Activated T-helper 1 cell treated with anti-CD3 and anti-CD28 coated beads, Interleukin-12 subunit alpha, Interleukin-12 subunit beta, Interleukin-2, Interleukin-4 antibody, amounts not matched to agents 30 ng/mL and 10 ng/mL and 1 ng/mL, durations not matched to agents 14 hours and 24 hours and 36 hours (primary cell): ENCODE results near the gene TXNDC12. TPM values are rescaled to one million over a fixed set of nuclear protein-coding genes. Genes with fewer than 3 reads are reported as not detected.
"Not testable (repeated sequence)": the region's sequence is repeated elsewhere in the genome, so short reads cannot be mapped to it uniquely, and the experiment has no call there.

Experiments used
- DNase-seq: peaks from one replicate; pipeline ENCODE4 v3.0.0; 2021; ENCODE audit warnings: low spot score
- H3K27ac Mint-ChIP-seq: one replicate; pipeline ENCODE4 v1.8.0; 2021; ENCODE audit warnings: mild to moderate bottlenecking, mixed read lengths
- H3K27me3 Mint-ChIP-seq: one replicate; pipeline ENCODE4 v1.8.0; 2022; ENCODE audit warnings: mild to moderate bottlenecking, moderate library complexity, mixed read lengths; ENCODE audit not compliant: insufficient read depth
- H3K36me3 Mint-ChIP-seq: one replicate; pipeline ENCODE4 v1.8.0; 2021; ENCODE audit warnings: low read depth, mixed read lengths
- H3K4me1 Mint-ChIP-seq: one replicate; pipeline ENCODE4 v1.8.0; 2021; ENCODE audit warnings: low read depth, mixed read lengths
- H3K4me3 Mint-ChIP-seq: one replicate; pipeline ENCODE4 v1.8.0; 2021; ENCODE audit warnings: mild to moderate bottlenecking, moderate library complexity, mixed read lengths
- H3K9me3 Mint-ChIP-seq: one replicate; pipeline ENCODE4 v1.8.0; 2021; ENCODE audit warnings: mixed read lengths
- intact Hi-C: fragments of 100-400 bp; cut with micrococcal nuclease; formaldehyde crosslinking; loops from one replicate; pipeline ENCODE4 v1.15.1; 2024
- total RNA-seq: library from RNA; stranded (reverse); gene quantifications from 2 replicates; pipeline ENCODE4 v1.2.3, GENCODE V29; 2022

Gene TXNDC12
- 46.0 and 46.7 TPM in 2 replicates for total RNA-seq

DNA sequence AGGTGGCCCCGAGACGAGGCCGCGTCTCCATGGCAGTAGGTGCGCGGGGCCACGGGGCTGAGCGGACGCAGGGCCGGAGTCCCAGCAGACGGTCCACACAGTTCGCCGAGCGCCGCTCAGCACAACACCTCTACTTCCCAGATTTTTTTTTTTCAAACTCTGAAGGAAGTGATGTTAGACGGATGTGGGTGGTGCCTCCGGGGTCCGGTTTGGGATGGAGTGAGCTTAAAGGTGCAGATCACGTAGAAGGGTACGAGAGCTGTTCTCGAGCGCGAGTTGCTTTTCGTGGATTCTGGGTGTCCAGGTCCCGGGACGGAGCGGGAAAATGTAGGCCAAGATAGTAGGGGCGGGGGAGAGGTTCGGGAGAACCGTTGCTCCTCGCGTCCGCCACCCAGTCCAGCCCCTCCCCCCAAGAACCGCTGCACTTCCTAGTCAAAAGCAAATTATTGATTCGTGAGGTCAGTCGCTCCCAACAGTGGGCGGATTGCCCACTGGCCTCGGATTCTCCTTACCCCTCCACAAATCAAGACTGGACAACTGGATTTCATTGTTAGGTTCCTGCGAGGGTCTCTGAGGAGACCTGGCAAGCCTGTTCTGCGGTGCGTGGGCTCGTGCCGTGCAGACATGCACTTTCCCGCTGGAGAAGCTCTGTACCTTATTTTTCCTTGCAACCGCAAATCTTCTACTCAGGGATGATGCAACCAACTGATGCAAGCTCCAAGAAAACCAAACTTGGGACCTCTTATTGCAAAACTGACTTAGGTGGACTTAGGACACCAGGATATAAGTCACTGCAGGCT is at the start of gene TXNDC12:
Gene TXNDC12, minus strand, starts transcription at position 126 of the 800 bp plus-strand sequence. Its CDS starts 95 bp downstream, at position 31.
- H3K9me3 Mint-ChIP-seq = no peaks in the 10 kb centered on the region
- peaks cover 71% of the 10 kb centered on the region for H3K4me1 Mint-ChIP-seq
- peaks cover 21% of the 10 kb centered on the region for H3K36me3 Mint-ChIP-seq
- DNase-seq = peak; percentile 76
- peak within 1 kb of the TSS; percentile 100 for H3K4me3 Mint-ChIP-seq
- peak within 1 kb of the TSS; percentile 100 for H3K27ac Mint-ChIP-seq
- intact Hi-C loops = loop anchor here (5.0 to 10.0 kb wide), 7 partner anchors 438 to 1997 kb away; partner anchors contain the start of genes IFT25, LRRC42, MAGOH and OSBPL9
- no peaks in the 10 kb centered on the region for H3K27me3 Mint-ChIP-seq

DNA sequence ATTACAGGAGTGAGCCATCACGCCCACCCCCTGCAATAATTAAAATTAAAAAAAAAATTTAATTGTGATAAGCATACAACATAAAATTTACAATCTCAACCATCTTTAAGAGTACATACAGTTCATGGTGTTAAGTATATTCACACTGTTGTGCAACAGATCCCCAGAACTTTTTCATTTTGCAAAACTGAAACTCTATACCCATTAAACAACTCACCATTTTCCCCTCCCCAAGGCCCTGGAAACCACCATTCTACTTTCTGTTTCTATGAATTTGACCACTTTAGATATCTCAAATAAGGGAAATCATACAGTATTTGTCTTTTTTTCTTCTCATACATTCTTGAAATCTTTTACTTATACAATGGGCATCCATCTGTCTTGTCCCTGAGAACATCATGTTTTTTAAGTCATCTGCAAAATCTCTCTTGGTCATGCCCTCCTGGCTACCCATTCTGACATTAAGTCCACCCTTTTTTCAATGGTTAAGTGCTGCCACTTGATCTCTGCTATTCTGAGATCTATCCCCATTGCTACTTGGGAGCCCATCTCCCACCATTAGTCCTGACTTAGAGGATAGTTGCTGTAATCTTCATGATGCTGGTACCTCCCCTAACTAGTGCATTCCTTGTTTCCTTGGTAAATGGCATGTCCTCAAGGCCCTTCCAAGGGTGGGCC is 47.5 kb upstream of the TXNDC12 start:
- H3K4me3 Mint-ChIP-seq = no peak overlapping the region
- no peak overlapping the region for H3K27ac Mint-ChIP-seq
- H3K4me1 Mint-ChIP-seq = peaks cover 14% of the 10 kb centered on the region
- no peaks in the 10 kb centered on the region for H3K9me3 Mint-ChIP-seq
- intact Hi-C loops = loop anchor here (1.0 kb wide), 1 partner anchor 38 kb away; no protein-coding TSS in a partner anchor
- H3K36me3 Mint-ChIP-seq = no peaks in the 10 kb centered on the region
- peaks cover 5% of the 10 kb centered on the region for H3K27me3 Mint-ChIP-seq
- DNase-seq = no peak

- Mint-ChIP-seq H3K27me3 (peaks cover 5% of the 10 kb centered on the region), H3K36me3 (no peaks in the 10 kb centered on the region), H3K4me1 (peaks cover 12% of the 10 kb centered on the region), H3K27ac (no peak overlapping the region), H3K4me3 (no peak overlapping the region), H3K9me3 (no peaks in the 10 kb centered on the region)
- no peak for DNase-seq
- intact Hi-C loops = no loop called here
Observed at GRCh38 chr1:52098139-52098871, 43.3 kb upstream of the TXNDC12 start.

DNA sequence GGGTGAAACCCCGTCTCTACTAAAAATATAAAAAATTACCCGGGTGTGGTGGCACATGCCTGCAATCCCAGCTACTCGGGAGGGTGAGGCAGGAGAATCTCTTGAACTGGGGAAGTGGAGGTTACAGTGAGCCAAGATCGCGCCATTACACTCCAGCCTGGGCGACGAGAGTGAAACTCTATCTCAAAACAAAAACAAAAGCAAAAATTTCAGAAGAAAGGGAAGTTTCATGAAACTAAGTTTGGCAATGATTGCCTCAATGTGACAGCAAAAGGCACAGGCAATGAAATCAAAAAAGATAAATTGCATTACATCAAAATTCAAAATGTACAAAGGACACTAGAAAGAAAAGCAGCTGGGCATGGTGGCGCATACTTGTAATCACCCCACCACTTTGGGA is 41.2 kb upstream of the TXNDC12 start:
- intact Hi-C loops = no loop called here
- Mint-ChIP-seq H3K27ac (no peak overlapping the region), H3K9me3 (no peaks in the 10 kb centered on the region), H3K4me1 (no peaks in the 10 kb centered on the region), H3K27me3 (peaks cover 5% of the 10 kb centered on the region), H3K36me3 (peaks cover 3% of the 10 kb centered on the region), H3K4me3 (no peak overlapping the region)
- DNase-seq = no peak

- H3K27ac Mint-ChIP-seq, H3K9me3 Mint-ChIP-seq, H3K27me3 Mint-ChIP-seq, H3K4me1 Mint-ChIP-seq, DNase-seq, H3K4me3 Mint-ChIP-seq, intact Hi-C loops: not testable (repeated sequence)
- H3K36me3 Mint-ChIP-seq = peaks cover 11% of the 10 kb centered on the region
Observed at GRCh38 chr1:52094300-52094699, 39.3 kb upstream of the TXNDC12 start.

- DNase-seq, H3K27ac Mint-ChIP-seq, H3K27me3 Mint-ChIP-seq, H3K4me3 Mint-ChIP-seq, H3K4me1 Mint-ChIP-seq, H3K9me3 Mint-ChIP-seq, intact Hi-C loops: not testable (repeated sequence)
- H3K36me3 Mint-ChIP-seq = peaks cover 28% of the 10 kb centered on the region
Observed at GRCh38 chr1:52087892-52088291, 32.9 kb upstream of the TXNDC12 start.

- Mint-ChIP-seq H3K4me1 (no peaks in the 10 kb centered on the region), H3K36me3 (peaks cover 8% of the 10 kb centered on the region), H3K9me3 (no peaks in the 10 kb centered on the region), H3K27me3 (no peaks in the 10 kb centered on the region), H3K27ac (no peak overlapping the region), H3K4me3 (no peak overlapping the region)
- DNase-seq = no peak
- intact Hi-C loops = no loop called here
Observed at GRCh38 chr1:52080014-52080415, 25.0 kb upstream of the TXNDC12 start.

- intact Hi-C loops, H3K9me3 Mint-ChIP-seq, H3K4me3 Mint-ChIP-seq, H3K36me3 Mint-ChIP-seq, DNase-seq, H3K27ac Mint-ChIP-seq, H3K4me1 Mint-ChIP-seq, H3K27me3 Mint-ChIP-seq: not testable (repeated sequence)
Observed at GRCh38 chr1:52077277-52077676, 22.3 kb upstream of the TXNDC12 start.

- H3K36me3 Mint-ChIP-seq = peaks cover 15% of the 10 kb centered on the region
- no peak for DNase-seq
Observed at GRCh38 chr1:52072291-52072690, 17.3 kb upstream of the TXNDC12 start.

GRCh38 chr1:52070704-52071103 is 15.7 kb upstream of the TXNDC12 start:
- no peak overlapping the region for H3K4me3 Mint-ChIP-seq
- intact Hi-C loops = no loop called here
- peaks cover 19% of the 10 kb centered on the region for H3K36me3 Mint-ChIP-seq
- no peaks in the 10 kb centered on the region for H3K27me3 Mint-ChIP-seq
- no peak overlapping the region for H3K27ac Mint-ChIP-seq
- H3K9me3 Mint-ChIP-seq = no peaks in the 10 kb centered on the region
- no peak for DNase-seq
- H3K4me1 Mint-ChIP-seq = peaks cover 5% of the 10 kb centered on the region

More at GRCh38 chr1:52072291-52072690, 17.3 kb upstream of the TXNDC12 start:
- no peak overlapping the region for H3K27ac Mint-ChIP-seq
- intact Hi-C loops = no loop called here
- no peaks in the 10 kb centered on the region for H3K9me3 Mint-ChIP-seq
- no peak overlapping the region for H3K4me3 Mint-ChIP-seq
- H3K4me1 Mint-ChIP-seq = peaks cover 5% of the 10 kb centered on the region
- no peaks in the 10 kb centered on the region for H3K27me3 Mint-ChIP-seq

DNA sequence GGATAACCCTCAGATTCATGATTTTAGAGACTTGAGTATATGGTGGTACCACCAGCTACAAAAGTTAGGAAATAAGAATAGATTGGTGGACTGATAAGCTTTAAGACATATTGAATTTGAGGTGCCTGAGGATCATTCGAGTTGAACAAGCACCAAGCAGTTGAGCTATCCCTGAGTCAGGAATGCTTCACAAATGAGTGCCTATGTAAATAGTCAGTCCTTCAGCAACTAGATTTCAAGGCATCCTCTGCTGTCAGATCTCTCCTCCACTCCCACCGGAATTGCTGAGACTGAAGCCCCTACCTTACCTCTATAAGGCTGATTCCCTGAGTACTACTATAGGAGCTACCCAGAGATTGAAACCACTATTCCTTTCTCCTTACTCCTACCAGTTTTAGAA is 8.2 kb upstream of the TXNDC12 start:
- no peaks in the 10 kb centered on the region for H3K9me3 Mint-ChIP-seq
- peaks cover 31% of the 10 kb centered on the region for H3K4me1 Mint-ChIP-seq
- H3K4me3 Mint-ChIP-seq = no peak overlapping the region
- H3K27me3 Mint-ChIP-seq = no peaks in the 10 kb centered on the region
- no peak for DNase-seq
- H3K36me3 Mint-ChIP-seq = peaks cover 36% of the 10 kb centered on the region
- no peak overlapping the region for H3K27ac Mint-ChIP-seq
- intact Hi-C loops = no loop called here

GRCh38 chr1:52060822-52061221 is 5.8 kb upstream of the TXNDC12 start:
- no peak overlapping the region for H3K27ac Mint-ChIP-seq
- no peaks in the 10 kb centered on the region for H3K27me3 Mint-ChIP-seq
- H3K4me3 Mint-ChIP-seq = no peak overlapping the region
- no peaks in the 10 kb centered on the region for H3K9me3 Mint-ChIP-seq
- intact Hi-C loops = no loop called here
- DNase-seq = no peak
- peaks cover 47% of the 10 kb centered on the region for H3K4me1 Mint-ChIP-seq
- peaks cover 29% of the 10 kb centered on the region for H3K36me3 Mint-ChIP-seq
